Measurements from ENCODE around the gene RIOK2.
A peak's percentile ranks its signal among the peaks of the same experiment; 100 is the strongest.

RIOK2 gene

GRCh38 chr5:97183100-97183929, at the start of gene RIOK2:
Gene RIOK2 (minus strand): TSS chr5:97183247. CDS start chr5:97183191, 56 bp downstream.
- H3K9ac ChIP-seq (ENCODE audit: low read depth, low read length): peak within 1 kb of the TSS; percentile 87
- no peaks in the 10 kb centered on the region for H3K9me3 ChIP-seq (ENCODE audit: control insufficient read depth, insufficient read depth, low read length)
- no peaks in the 10 kb centered on the region for H3K36me3 ChIP-seq (ENCODE audit: insufficient read depth, low read length)
- no peaks in the 10 kb centered on the region for H3K4me1 ChIP-seq (ENCODE audit: insufficient read depth, low read length)

- Histone ChIP-seq H3K9me3 (ENCODE audit: control insufficient read depth, insufficient read depth, low read length) (no peaks in the 10 kb centered on the region), H3K4me1 (ENCODE audit: insufficient read depth, low read length) (no peaks in the 10 kb centered on the region), H3K36me3 (ENCODE audit: insufficient read depth, low read length) (no peaks in the 10 kb centered on the region), H3K9ac (ENCODE audit: low read depth, low read length) (no peak overlapping the region)
Measured at GRCh38 chr5:97231025-97231636, 48.1 kb upstream of the RIOK2 start.

DNA sequence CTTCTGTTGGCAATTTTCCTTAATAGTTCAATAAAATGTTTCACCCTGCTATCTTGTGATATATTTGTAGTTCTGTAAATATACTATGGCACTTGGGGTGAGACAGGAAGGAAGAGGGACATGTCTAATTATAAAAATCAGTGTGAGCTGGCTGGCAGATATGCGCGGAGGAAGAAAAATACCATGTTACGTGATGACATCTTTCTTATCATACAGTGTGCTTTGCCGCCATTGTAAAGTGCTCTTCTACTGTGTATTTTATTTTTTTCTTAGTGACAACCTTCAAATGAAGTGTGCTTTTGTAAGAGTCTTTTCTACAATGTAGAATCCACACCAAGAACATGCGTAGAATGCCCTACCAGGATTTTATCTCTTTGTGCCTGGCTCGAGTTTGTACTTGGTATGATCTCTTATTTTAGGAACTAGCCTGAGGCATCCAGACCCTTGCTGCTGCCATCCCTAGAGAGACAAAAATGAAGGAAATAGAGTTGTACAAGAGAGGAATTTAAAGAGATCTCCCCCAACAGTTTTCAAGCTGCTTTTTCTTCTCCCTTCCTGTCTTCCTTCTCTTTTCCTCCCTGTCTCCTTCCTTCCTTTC, 46.7 kb upstream of the RIOK2 start:
- no peak overlapping the region for H3K9ac ChIP-seq (ENCODE audit: low read depth, low read length)
- no peaks in the 10 kb centered on the region for H3K9me3 ChIP-seq (ENCODE audit: control insufficient read depth, insufficient read depth, low read length)
- H3K4me1 ChIP-seq (ENCODE audit: insufficient read depth, low read length): no peaks in the 10 kb centered on the region
- H3K36me3 ChIP-seq (ENCODE audit: insufficient read depth, low read length): no peaks in the 10 kb centered on the region

DNA sequence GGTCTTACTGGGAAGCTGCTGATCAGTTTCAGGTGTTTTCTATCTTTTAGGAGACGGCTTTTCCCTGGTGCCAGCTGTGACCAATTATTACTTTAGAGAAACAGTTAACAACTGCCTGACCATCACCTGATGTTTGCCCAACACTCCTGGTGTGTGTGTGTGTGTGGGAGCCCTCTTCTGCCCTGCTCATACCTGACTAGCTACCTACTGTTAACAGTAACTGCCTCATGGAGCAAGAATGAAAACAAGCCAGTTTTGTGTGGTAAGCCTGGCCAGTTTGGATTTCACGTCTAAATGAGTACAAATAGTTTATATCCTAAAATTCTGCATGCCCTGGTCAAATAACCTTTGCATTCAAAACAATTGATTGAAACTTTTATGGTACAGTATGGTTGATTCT, 46.1 kb upstream of the RIOK2 start:
- Histone ChIP-seq H3K4me1 (ENCODE audit: insufficient read depth, low read length) (no peaks in the 10 kb centered on the region), H3K9ac (ENCODE audit: low read depth, low read length) (no peak overlapping the region), H3K9me3 (ENCODE audit: control insufficient read depth, insufficient read depth, low read length) (no peaks in the 10 kb centered on the region), H3K36me3 (ENCODE audit: insufficient read depth, low read length) (no peaks in the 10 kb centered on the region)

DNA sequence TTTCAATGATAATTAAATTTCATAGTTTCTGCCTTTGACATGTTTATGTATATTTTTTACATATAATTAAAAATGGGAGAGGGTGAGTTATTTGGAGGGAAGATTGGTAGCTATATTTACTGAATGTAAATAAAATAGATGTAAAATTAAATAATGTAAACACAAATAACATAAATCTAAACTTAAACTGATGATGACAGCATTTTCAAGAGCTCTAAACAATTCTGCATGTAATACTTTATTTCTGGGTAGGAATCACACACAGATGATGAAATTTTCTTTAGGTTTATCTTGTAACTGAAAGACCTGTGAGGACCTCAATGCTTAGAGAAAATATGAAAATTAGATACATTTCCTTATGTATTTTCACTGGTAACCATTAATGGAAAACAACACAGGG, 42.2 kb upstream of the RIOK2 start:
- no peaks in the 10 kb centered on the region for H3K9me3 ChIP-seq (ENCODE audit: control insufficient read depth, insufficient read depth, low read length)
- H3K36me3 ChIP-seq (ENCODE audit: insufficient read depth, low read length): no peaks in the 10 kb centered on the region
- no peaks in the 10 kb centered on the region for H3K4me1 ChIP-seq (ENCODE audit: insufficient read depth, low read length)
- no peak overlapping the region for H3K9ac ChIP-seq (ENCODE audit: low read depth, low read length)

DNA sequence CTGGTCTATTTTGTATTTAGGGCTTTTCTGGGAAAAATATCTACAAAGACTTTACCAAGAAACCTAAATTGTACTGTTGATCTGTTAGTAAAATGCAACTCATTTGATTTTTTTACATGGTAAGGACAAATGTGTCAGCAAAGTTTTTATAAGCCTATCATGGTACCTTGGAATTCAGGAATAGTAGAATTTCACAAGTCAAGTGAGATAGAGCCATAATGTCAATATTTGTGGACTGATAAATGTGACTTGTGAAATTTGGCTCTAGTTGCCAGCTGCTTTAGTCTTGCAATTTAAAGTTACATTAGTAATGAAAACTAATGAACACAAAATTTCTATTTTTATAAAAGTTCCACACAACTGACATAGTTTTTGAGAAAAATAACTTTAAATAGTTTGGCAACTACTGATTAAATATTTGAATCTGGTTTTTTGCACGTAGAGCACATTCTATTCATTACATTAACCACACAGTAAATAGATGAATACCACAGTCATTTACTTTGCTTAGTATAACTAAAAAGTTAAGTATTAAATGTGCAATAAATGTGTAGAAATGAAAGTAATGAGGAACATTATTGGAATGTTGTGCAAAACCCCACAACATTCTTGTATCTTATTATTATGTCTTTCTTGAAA, 41.2 kb upstream of the RIOK2 start:
- H3K9me3 ChIP-seq (ENCODE audit: control insufficient read depth, insufficient read depth, low read length): no peaks in the 10 kb centered on the region
- H3K36me3 ChIP-seq (ENCODE audit: insufficient read depth, low read length): no peaks in the 10 kb centered on the region
- H3K9ac ChIP-seq (ENCODE audit: low read depth, low read length): no peak overlapping the region
- no peaks in the 10 kb centered on the region for H3K4me1 ChIP-seq (ENCODE audit: insufficient read depth, low read length)

- H3K9me3 ChIP-seq (ENCODE audit: control insufficient read depth, insufficient read depth, low read length): no peaks in the 10 kb centered on the region
- no peaks in the 10 kb centered on the region for H3K36me3 ChIP-seq (ENCODE audit: insufficient read depth, low read length)
- H3K9ac ChIP-seq (ENCODE audit: low read depth, low read length): no peak overlapping the region
- no peaks in the 10 kb centered on the region for H3K4me1 ChIP-seq (ENCODE audit: insufficient read depth, low read length)
Measured at GRCh38 chr5:97223596-97223995, 40.5 kb upstream of the RIOK2 start.

- no peaks in the 10 kb centered on the region for H3K4me1 ChIP-seq (ENCODE audit: insufficient read depth, low read length)
- H3K9ac ChIP-seq (ENCODE audit: low read depth, low read length): no peak overlapping the region
- H3K9me3 ChIP-seq (ENCODE audit: control insufficient read depth, insufficient read depth, low read length): no peaks in the 10 kb centered on the region; the same call in 1 of the 2 replicates
- no peaks in the 10 kb centered on the region for H3K36me3 ChIP-seq (ENCODE audit: insufficient read depth, low read length)
Measured at GRCh38 chr5:97209343-97209742, 26.3 kb upstream of the RIOK2 start.

DNA sequence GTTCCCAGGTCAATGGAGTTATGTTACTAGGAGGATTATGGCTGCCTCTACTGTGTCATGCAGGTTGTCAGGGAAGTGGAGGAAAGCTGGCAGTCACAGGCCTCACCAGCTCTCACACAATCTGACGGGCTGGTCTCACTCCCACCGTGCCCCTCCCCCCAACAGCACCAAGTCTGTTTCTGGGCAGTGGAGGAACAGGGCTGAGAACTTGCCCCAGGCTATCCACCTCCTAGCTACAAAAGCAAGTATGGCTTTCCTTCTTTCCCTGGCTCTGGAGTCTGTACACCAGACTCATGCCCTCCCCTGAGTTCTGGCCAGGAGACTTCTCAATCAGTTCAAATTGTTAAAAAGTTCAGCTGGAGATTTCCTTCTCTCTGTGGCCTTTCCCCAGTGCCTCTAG, 25.7 kb upstream of the RIOK2 start:
- no peak overlapping the region for H3K9ac ChIP-seq (ENCODE audit: low read depth, low read length)
- H3K9me3 ChIP-seq (ENCODE audit: control insufficient read depth, insufficient read depth, low read length): no peaks in the 10 kb centered on the region; the same call in 1 of the 2 replicates
- no peaks in the 10 kb centered on the region for H3K4me1 ChIP-seq (ENCODE audit: insufficient read depth, low read length)
- H3K36me3 ChIP-seq (ENCODE audit: insufficient read depth, low read length): no peaks in the 10 kb centered on the region

DNA sequence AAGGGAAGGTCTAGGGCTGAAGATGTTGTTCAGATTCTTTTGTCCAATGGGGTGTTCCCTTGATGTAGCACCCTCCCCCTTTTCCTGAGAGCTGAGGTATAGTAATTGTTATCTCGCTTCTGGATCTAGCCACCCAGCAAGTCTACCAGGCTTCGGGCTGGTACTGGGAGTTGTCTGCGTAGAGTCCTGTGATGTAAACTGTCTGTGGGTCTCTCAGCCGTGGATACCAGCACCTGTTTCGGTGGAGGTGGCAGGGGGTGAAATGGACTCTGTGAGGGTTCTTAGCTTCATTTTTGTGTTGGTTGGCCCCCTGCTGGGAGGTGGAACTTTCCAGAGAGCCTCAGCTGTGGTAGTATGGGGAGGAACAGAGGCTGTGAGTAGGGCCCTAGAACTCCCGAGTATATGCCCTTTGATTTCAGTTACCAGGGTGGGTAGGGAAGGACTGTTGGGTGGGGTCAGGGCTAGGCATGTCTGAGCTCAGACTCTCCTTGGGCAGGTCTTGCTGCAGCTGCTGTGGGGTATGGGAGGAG, 25.2 kb upstream of the RIOK2 start:
- H3K36me3 ChIP-seq (ENCODE audit: insufficient read depth, low read length): no peaks in the 10 kb centered on the region
- H3K4me1 ChIP-seq (ENCODE audit: insufficient read depth, low read length): no peaks in the 10 kb centered on the region
- H3K9me3 ChIP-seq (ENCODE audit: control insufficient read depth, insufficient read depth, low read length): no peaks in the 10 kb centered on the region; the same call in 1 of the 2 replicates
- no peak overlapping the region for H3K9ac ChIP-seq (ENCODE audit: low read depth, low read length)

- no peak overlapping the region for H3K9ac ChIP-seq (ENCODE audit: low read depth, low read length)
- H3K9me3 ChIP-seq (ENCODE audit: control insufficient read depth, insufficient read depth, low read length): no peaks in the 10 kb centered on the region
- H3K4me1 ChIP-seq (ENCODE audit: insufficient read depth, low read length): no peaks in the 10 kb centered on the region
- no peaks in the 10 kb centered on the region for H3K36me3 ChIP-seq (ENCODE audit: insufficient read depth, low read length)
Measured at GRCh38 chr5:97194366-97194765, 11.3 kb upstream of the RIOK2 start.

GRCh38 chr5:97193355-97193688, 10.3 kb upstream of the RIOK2 start:
- Histone ChIP-seq H3K9me3 (ENCODE audit: control insufficient read depth, insufficient read depth, low read length) (no peaks in the 10 kb centered on the region), H3K36me3 (ENCODE audit: insufficient read depth, low read length) (no peaks in the 10 kb centered on the region), H3K9ac (ENCODE audit: low read depth, low read length) (peak overlapping the region; percentile 23; the same call in 1 of the 2 replicates), H3K4me1 (ENCODE audit: insufficient read depth, low read length) (no peaks in the 10 kb centered on the region)

DNA sequence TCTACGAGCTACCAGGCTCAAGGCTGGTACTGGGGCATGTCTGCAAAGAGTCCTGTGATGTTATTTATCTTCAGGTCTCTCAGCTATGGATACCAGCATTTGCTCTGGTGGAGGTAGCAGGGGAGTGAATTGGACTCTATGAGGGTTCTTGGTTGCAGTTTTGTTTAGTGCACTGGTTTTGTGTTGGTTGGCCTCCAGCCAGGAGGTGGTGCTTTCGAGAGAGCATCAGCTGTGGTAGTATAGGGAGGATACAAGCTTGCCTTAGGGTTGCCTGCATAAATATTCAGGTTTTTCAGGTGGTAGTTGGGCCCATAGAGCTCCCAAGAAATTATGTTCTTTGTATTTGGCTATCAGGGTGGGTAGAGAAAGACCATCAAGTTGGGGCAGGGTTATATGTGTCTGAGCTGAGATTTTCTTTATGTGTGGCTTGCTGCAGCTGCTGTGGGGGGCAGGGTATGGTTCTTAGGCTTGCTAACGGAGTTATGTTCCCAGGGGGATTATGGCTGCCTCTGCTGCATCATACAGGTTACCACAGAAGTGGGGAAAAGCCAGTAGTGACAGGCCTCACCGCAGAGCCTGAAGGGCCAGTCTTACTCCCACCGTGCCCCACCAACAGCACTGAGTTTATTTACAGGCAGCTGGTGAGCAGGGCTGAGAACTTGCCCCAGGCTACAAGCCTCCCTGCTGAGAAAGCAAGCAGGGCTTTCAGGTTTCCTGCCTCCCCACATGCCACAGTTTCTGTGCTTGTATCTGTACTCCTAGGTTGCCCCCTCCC, 9.7 kb upstream of the RIOK2 start:
- Histone ChIP-seq H3K9me3 (ENCODE audit: control insufficient read depth, insufficient read depth, low read length) (no peaks in the 10 kb centered on the region), H3K36me3 (ENCODE audit: insufficient read depth, low read length) (no peaks in the 10 kb centered on the region), H3K9ac (ENCODE audit: low read depth, low read length) (peak overlapping the region; percentile 23; the same call in 1 of the 2 replicates), H3K4me1 (ENCODE audit: insufficient read depth, low read length) (no peaks in the 10 kb centered on the region)

DNA sequence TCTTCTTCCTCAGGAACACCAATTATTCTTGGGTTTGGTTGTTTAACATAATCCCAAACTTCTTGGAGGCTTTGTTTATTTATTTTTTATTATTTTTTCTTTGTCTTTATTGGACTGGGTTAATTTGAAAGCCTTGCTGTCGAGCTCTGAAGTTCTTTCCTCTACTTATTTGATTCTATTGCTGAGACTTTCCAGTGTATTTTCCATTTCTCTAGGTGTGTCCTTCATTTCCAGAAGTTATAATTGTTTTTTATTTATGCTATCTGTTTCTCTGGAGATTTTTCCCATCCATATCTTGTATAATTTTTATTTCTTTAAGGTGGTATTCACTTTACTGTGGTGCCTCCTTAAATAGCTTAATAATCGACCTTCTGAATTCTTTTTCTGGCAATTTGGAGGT, 8.8 kb upstream of the RIOK2 start:
- Histone ChIP-seq H3K4me1 (ENCODE audit: insufficient read depth, low read length) (no peaks in the 10 kb centered on the region), H3K36me3 (ENCODE audit: insufficient read depth, low read length) (no peaks in the 10 kb centered on the region), H3K9ac (ENCODE audit: low read depth, low read length) (no peak overlapping the region), H3K9me3 (ENCODE audit: control insufficient read depth, insufficient read depth, low read length) (no peaks in the 10 kb centered on the region)
